Fibroblast of lung (primary cell): ENCODE measurements around the gene FAM110A. TPM values are rescaled to one million over a fixed set of nuclear protein-coding genes. Genes with fewer than 3 reads are reported as not detected.

Experiments
- DNase-seq, 2 donors: peaks; one replicate each; pipeline versions ENCODE4 v3.0.0 to v3.0.0-alpha.2; 2010; ENCODE audit warnings: low read depth in 2 of 2
- H2AFZ ChIP-seq: 2 replicates; pipeline ENCODE4 v1.5.1; 2012; ENCODE audit warnings: low read length, control low read depth, inconsistent platforms
- H3K27ac ChIP-seq: 2 replicates; pipeline ENCODE4 v1.5.1; 2011; ENCODE audit warnings: low read length, control low read depth; ENCODE audit not compliant: insufficient read depth
- H3K27me3 ChIP-seq: 2 replicates; pipeline ENCODE4 v1.5.1; 2011; ENCODE audit warnings: mild to moderate bottlenecking, low read length; ENCODE audit not compliant: control insufficient read depth, insufficient read depth
- H3K36me3 ChIP-seq: 2 replicates; pipeline ENCODE4 v1.5.1; 2011; ENCODE audit warnings: low read length; ENCODE audit not compliant: control insufficient read depth, insufficient read depth
- H3K4me1 ChIP-seq: 2 replicates; pipeline ENCODE4 v1.5.1; 2011; ENCODE audit warnings: low read length; ENCODE audit not compliant: control insufficient read depth, insufficient read depth; ENCODE audit errors: extremely low read depth
- H3K4me2 ChIP-seq: 2 replicates; pipeline ENCODE4 v1.5.1; 2011; ENCODE audit warnings: low read length, control low read depth; ENCODE audit not compliant: insufficient read depth; ENCODE audit errors: extremely low read depth
- H3K4me3 ChIP-seq, 4 experiments: fragments of 200-600 bp in 1 of 4; sonication (generic) in 1 of 4; replicated peaks in 1 of 4; 2 replicates each; pipeline ENCODE4 v1.5.1; 2011 to 2016; ENCODE audit warnings: low read length in 4 of 4, low read depth in 3 of 4, mild to moderate bottlenecking in 3 of 4, control low read depth in 2 of 4, inconsistent platforms in 1 of 4, mixed read lengths in 1 of 4; ENCODE audit not compliant: insufficient read depth in 1 of 4; ENCODE audit errors: control extremely low read depth in 1 of 4
- H3K79me2 ChIP-seq: 2 replicates; pipeline ENCODE4 v1.5.1; 2012; ENCODE audit warnings: mild to moderate bottlenecking, low read length, inconsistent platforms; ENCODE audit not compliant: control insufficient read depth, insufficient read depth
- H3K9ac ChIP-seq: 2 replicates; pipeline ENCODE4 v1.5.1; 2011; ENCODE audit warnings: mild to moderate bottlenecking, low read length, control low read depth; ENCODE audit not compliant: insufficient read depth
- H3K9me3 ChIP-seq: 2 replicates; pipeline ENCODE4 v1.5.1; 2012; ENCODE audit warnings: low read depth, low read length; ENCODE audit not compliant: control insufficient read depth, insufficient read depth
- H4K20me1 ChIP-seq: 2 replicates; pipeline ENCODE4 v1.5.1; 2011; ENCODE audit warnings: low read length; ENCODE audit not compliant: control insufficient read depth, insufficient read depth; ENCODE audit errors: extremely low read depth
- EZH2 ChIP-seq: IDR thresholded peaks from 2 replicates; pipeline ENCODE4 v1.5.1; 2012; ENCODE audit warnings: low read length, control low read depth, mild to moderate bottlenecking; ENCODE audit errors: missing control alignments
- polyA plus RNA-seq, 2 donors: library from polyadenylated mRNA; depleted of rRNA in 1 of 2; stranded (reverse) in 1 of 2; unstranded in 1 of 2; fragments of >200 nt; gene quantifications; 2 replicates each; pipeline ENCODE4 v1.2.1, GENCODE V29; 2011 to 2012; ENCODE audit warnings: missing spikeins in 1 of 2
- total RNA-seq: library from RNA; depleted of rRNA; stranded (reverse); fragments of >200 nt; gene quantifications from 2 replicates; pipeline ENCODE4 v1.2.1, GENCODE V29; 2014
- TF ChIP-seq, protein P1 (sequence below), 2 donors: IDR thresholded peaks in 1 of 2; conservative IDR thresholded peaks in 1 of 2; 1 replicate in 1 of 2; 2 replicates in 1 of 2; pipeline ENCODE4 v1.5.1; 2011 to 2012; ENCODE audit warnings: low read length in 2 of 2, control low read depth in 1 of 2, inconsistent platforms in 1 of 2, low read depth in 1 of 2, mild to moderate bottlenecking in 1 of 2

Gene FAM110A
- total and polyA plus RNA-seq, 2 donors (not counting 1 experiment from before 2014, with no cell fraction given), result 1.5 to 1.8 TPM

DNA sequence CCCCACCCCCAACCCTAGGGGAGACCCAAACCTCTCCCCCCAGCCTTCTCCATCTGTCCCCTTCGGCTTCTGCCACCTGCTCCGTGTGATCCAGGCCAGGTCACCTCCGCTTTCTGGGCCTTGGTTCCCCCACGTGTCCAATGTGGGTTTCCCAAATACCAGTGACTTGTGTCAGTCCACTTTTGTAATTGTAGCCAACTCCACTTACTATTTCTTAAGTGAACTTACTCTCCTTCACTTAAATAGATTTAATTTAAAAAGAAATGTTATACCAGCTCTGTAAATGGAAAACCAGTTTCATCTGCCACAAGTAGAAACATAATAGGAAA is 10.0 kb upstream of the FAM110A start:
- Histone ChIP-seq H4K20me1 (no peaks in the 10 kb centered on the region), H3K36me3 (no peaks in the 10 kb centered on the region), H3K27ac (no peak overlapping the region), H3K4me3 (no peak overlapping the region), H3K4me1 (no peaks in the 10 kb centered on the region), H3K9ac (no peak overlapping the region), H2AFZ (no peak overlapping the region), H3K27me3 (no peaks in the 10 kb centered on the region), H3K4me2 (no peak overlapping the region), H3K79me2 (no peaks in the 10 kb centered on the region), H3K9me3 (no peaks in the 10 kb centered on the region)
- TF ChIP-seq, protein P1, sequence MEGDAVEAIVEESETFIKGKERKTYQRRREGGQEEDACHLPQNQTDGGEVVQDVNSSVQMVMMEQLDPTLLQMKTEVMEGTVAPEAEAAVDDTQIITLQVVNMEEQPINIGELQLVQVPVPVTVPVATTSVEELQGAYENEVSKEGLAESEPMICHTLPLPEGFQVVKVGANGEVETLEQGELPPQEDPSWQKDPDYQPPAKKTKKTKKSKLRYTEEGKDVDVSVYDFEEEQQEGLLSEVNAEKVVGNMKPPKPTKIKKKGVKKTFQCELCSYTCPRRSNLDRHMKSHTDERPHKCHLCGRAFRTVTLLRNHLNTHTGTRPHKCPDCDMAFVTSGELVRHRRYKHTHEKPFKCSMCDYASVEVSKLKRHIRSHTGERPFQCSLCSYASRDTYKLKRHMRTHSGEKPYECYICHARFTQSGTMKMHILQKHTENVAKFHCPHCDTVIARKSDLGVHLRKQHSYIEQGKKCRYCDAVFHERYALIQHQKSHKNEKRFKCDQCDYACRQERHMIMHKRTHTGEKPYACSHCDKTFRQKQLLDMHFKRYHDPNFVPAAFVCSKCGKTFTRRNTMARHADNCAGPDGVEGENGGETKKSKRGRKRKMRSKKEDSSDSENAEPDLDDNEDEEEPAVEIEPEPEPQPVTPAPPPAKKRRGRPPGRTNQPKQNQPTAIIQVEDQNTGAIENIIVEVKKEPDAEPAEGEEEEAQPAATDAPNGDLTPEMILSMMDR (conservative IDR thresholded peaks at IDR 0.05 in 1 of 2, IDR thresholded peaks at IDR 0.05 in 1 of 2; ENCODE audit: low read depth in 1 of 2, low read length in 2 of 2), result no peak
- TF ChIP-seq EZH2, result no peak
- no peak for DNase-seq

DNA sequence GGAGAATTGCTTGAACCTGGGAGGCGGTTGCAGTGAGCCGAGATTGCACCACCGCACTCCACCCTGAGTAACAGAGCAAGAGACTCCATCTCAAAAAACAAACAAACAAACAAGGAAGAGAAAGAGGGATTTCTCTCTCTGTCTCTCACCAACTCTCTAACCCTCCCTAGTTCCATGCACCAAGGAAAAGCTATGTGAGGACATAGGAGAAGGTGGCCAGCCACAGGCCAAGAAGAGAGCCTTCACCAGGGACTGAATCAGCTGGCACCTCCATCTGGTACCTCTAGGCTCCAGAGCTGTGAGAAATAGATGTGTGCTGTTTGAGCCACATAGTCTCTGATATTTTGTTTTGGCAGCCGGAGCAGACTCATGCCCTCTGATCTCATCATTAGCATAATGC is 9.0 kb upstream of the FAM110A start:
- DNase-seq, result no peak
- H4K20me1 ChIP-seq, result no peaks in the 10 kb centered on the region
- H3K4me2 ChIP-seq, result no peak overlapping the region
- no peak overlapping the region for H3K27ac ChIP-seq
- no peaks in the 10 kb centered on the region for H3K79me2 ChIP-seq
- no peak overlapping the region for H2AFZ ChIP-seq
- H3K4me1 ChIP-seq, result no peaks in the 10 kb centered on the region
- TF ChIP-seq EZH2, result no peak
- TF ChIP-seq, protein P1 (conservative IDR thresholded peaks at IDR 0.05 in 1 of 2, IDR thresholded peaks at IDR 0.05 in 1 of 2; ENCODE audit: low read depth in 1 of 2, low read length in 2 of 2), result no peak
- no peak overlapping the region for H3K4me3 ChIP-seq
- no peaks in the 10 kb centered on the region for H3K36me3 ChIP-seq
- H3K9ac ChIP-seq, result no peak overlapping the region
- H3K27me3 ChIP-seq, result no peaks in the 10 kb centered on the region
- H3K9me3 ChIP-seq, result no peaks in the 10 kb centered on the region

DNA sequence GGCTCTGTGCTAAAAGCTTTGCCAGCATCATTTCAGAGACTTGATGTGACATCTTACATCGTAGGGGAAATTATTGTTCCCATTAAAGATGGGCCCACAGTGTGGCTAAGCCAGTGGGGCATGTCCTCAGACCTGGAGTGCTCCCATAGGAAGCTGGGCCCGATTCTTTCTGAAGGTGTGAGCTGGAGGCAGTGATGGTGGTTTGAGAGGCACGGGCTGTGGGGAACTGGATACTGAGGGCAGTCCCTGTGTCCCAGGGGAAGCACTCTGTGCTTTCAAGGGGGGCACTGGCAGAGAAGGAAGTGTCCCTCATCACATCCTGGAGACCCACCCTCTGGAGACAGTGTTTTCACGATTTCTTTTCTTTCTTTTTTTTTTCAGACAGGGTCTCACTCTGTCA is 8.6 kb upstream of the FAM110A start:
- Histone ChIP-seq H2AFZ (no peak overlapping the region), H3K36me3 (no peaks in the 10 kb centered on the region), H3K4me1 (no peaks in the 10 kb centered on the region)

More for the DNA sequence above, 8.6 kb upstream of the FAM110A start:
- Histone ChIP-seq H4K20me1 (no peaks in the 10 kb centered on the region), H3K27ac (no peak overlapping the region), H3K27me3 (no peaks in the 10 kb centered on the region), H3K9ac (no peak overlapping the region), H3K79me2 (no peaks in the 10 kb centered on the region), H3K4me3 (no peak overlapping the region), H3K9me3 (no peaks in the 10 kb centered on the region), H3K4me2 (no peak overlapping the region)
- DNase-seq, result no peak
- TF ChIP-seq EZH2, result no peak
- TF ChIP-seq, protein P1 (conservative IDR thresholded peaks at IDR 0.05 in 1 of 2, IDR thresholded peaks at IDR 0.05 in 1 of 2; ENCODE audit: low read depth in 1 of 2, low read length in 2 of 2), result no peak
